ENCODE data around the gene MRAP2.
A peak's percentile ranks its signal among the peaks of the same experiment; 100 is the strongest.

Gene MRAP2, protein sequence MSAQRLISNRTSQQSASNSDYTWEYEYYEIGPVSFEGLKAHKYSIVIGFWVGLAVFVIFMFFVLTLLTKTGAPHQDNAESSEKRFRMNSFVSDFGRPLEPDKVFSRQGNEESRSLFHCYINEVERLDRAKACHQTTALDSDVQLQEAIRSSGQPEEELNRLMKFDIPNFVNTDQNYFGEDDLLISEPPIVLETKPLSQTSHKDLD
- total RNA-seq: 0 to 0.77 (median 0) reads per million in 17 experiments

DNA sequence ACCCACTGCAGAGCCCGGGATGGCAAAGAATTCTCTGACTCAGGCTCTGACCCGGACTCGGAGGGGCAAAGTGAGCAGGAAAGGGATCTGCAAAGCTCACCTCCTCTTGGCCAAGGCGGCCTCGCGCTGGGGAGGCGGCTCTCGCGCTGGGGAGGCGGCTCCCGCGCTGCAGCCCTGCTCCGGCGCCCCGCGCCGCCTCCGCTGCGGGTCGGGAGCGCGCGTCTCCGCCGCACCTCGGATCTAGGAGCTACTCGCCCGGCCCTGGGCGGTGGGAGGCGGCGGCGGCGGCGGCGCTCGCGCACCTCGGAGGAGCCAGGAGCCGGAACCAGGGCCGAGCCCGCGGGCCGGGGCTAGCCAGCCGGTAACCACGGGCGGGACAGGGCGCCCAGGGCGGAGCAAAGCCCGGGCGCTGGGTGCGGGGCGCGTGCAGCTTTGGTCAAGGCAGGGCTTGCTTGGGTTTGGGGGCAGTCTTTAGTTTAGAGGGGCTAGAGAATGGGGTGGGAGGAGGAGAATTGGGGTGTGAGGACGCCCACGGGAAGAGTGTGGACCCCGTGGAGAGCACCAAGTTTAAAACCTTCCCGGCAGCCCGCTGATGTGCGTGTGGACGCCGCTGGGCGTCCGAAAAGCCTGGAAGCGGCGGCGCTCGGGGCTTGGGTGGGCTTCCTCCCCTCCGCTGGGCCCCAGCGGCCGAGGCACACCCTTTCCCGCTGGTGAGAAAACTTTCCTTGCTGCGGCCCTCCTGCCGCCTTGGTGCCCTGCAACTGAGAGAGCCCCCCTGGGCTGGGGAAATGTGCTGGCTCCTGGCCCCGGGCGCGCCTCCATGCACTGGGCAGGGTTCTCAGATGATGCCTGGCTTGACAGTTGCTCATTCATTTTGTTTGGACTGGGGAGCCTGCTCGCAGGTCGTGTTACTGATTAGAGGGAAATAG is at the start of gene MRAP2:
Gene MRAP2 (plus strand): TSS at position 250 of the 929 bp plus-strand sequence. CDS start 21,547 bp downstream, outside the sequence.
- DNase-seq: peak in 1 of 4 experiments; percentile 31

DNA sequence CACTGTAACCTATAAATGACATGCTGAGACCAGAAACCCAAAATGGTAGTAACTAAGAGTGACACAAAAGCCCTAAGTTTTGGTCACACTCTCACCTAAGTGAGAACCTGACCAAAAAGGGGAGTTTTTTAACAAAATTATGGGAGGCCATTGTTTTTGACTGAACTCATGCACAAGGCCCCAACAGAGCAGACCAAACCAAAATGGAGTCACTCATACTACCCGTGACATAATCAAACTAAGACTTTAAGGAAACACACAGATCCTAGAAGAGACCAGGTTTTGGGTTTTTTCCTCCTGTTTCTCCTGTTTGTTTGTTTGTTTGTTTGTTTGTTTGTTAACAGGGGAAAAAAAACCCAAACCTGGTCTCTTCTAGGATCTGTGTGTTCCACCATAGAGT is 49.2 kb upstream of the MRAP2 start:
- no peak for DNase-seq

DNA sequence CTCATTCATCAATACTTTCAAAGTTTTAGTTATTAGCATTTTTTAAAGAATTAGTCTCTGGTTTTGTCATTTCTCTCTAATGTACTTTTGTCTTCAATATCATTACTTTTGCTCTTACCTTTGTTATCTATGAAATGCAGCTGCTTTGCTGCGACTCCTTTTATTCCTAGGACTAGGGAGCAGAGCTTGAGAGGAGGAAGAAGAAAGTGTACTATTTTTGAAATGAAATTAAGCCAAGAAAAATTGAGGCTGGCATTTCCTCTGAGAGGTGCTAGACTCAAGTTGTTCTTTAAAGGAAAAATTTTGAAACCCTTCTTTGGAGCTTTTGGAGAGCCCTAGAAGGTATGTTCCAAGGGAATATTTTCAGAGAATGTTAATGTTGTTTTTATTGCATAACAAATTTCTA is 48.3 kb upstream of the MRAP2 start:
- no peak for DNase-seq

DNA sequence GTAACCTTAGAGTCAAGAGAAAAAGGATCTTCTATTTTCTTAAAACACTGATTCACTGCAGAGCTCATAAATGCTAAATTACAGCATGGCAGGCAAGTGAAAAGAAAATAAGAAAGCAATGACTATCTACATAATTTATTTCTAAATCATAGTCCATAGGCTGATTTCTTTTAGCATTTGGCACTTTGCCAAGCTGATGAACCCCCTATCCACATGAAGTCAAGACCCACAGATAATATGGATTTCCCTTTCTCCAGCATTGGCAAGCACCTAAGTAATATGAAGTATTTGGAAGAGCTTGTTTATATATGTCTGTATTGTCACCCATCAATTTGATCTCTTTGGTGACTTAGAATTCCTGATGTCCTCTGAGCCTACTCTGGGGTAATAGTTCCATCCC is 47.9 kb upstream of the MRAP2 start:
- DNase-seq: no peak

DNA sequence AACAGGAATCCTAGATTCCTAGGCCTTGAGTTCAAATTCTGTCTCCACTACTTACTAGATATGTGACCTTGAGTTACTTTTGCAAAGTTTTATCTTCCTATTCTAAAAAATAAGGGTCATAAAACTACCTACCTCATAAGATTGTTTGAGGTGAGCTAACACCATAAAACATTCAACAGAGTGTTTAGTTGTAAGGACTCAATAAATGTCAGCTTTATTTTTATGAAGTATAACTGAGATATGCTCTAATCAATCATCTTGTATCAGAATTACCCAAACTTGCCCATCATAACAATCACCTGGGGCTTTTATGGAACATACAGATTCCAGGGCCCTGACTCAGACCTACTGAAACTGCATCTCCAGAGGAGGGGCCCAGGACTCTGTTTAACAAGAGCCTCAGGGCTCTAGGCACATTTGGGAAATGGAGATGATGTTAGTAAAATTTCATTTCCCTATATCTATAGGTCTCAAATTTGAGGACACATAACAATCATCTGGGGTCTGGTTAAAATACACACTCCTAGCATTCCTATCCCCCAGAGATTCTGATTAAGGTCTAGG is 35.5 kb upstream of the MRAP2 start:
- no peak for DNase-seq

DNA sequence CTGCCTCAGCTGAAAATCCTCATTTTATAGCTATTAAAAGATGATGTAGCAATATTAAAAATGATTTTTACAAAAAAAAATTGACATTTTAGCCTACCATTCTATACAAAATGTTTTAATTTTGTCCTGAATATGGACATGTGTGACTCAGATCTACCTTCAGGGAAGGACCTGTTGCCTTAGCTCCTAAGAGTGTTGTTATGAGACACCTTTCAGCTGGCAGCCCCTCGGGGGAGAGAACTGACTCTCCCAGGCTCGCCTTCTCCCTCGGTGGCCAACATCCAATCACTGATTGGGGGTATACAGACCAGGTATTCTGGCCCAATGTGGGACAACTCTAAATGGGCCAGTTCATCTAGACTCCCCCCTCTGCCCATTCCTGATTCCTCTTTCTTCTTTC is 32.5 kb upstream of the MRAP2 start:
- DNase-seq: no peak

DNA sequence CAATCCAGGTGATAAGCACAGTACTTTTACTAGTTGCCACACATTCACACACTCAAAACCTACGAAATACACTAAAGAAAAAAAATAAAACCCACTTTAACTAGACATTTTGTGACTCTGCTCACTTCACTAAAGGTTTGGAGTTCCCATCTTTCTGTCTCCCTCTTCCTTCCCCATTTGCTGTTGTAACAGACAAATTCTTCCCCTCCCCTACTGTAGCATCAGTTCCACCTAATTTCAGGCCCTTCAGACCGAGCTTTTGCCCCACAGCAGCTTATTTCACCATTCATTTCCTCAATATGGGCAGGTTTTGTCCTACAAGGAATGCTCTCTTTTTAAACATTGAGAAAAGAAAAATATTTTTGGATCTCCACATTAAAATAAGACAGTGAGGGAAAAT is 31.3 kb upstream of the MRAP2 start:
- DNase-seq: no peak

DNA sequence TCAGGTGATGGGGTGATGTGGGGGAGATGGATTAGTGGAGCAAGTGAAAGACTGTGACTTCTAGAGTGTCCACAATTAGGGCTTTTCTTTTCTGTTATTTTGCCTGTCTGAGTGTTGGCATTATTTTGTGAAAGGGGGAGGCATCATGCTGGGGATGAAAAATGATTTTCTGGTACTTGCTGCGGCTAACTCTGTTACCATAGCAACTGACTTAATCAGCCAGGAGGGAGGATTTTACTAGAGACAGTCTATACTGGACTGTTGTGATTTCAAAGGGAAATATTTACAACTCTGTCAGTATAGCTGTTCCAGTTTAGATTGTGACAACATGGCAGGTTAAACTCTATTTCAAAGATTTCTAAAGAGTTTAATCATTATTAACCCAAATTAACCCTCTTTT is 30.4 kb upstream of the MRAP2 start:
- no peak for DNase-seq

DNA sequence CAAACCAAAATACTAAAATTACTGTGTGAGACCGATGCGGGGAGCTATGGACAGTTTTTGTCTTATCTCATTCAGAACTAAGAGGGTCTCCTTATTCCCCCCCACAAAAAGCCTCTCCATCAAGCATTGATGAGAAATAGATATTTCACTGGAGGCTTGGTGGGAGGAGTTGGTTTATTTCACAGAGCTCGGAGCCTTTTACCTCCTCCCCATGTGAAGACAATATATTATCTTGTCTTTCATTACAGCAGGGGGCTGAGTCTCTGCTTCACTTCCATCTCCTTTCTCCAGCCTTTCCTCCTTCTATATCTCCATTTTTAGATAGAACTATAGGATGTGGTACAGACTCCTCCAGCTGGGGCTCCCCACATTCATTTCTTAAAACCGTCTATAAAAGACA is 29.9 kb upstream of the MRAP2 start:
- DNase-seq: no peak

DNA sequence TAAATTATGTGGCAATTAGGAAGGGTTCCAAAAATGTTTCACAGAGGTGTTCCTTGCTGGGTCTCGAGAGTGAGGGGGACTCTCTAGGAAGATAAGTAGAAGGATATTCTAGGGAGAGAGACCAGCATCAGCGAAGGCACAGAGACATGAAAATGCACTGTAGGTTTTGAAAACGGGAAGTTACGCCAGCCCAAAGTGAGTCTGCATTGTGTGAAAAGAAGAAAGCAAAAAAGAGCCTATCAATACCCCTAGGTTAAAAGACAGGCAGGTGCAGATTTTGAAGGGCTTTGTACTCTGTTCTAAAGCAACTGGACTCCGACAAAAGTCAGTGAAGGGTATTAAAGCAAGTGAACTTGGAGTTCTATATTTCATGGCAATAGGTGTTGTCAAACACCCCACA is 25.7 kb upstream of the MRAP2 start:
- DNase-seq: no peak

DNA sequence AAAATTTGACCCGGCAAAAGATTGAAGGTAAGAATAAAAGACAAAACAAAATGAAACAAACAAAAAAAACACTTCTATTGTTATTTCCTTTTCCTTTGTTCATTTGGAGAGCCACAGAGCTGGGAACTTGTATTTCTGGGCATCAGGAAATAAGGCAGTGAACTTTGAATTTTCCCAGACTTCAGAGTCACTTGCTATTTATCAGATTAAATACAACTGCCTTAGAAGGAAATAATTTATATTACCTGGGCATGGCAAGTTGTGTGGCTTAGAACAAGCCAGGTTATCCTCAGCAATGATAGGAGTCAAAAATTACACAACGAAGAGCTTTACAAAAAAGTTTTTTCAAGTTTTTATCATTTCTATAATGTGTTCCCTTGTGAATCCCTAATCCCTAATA is 20.2 kb upstream of the MRAP2 start:
- no peak for DNase-seq

DNA sequence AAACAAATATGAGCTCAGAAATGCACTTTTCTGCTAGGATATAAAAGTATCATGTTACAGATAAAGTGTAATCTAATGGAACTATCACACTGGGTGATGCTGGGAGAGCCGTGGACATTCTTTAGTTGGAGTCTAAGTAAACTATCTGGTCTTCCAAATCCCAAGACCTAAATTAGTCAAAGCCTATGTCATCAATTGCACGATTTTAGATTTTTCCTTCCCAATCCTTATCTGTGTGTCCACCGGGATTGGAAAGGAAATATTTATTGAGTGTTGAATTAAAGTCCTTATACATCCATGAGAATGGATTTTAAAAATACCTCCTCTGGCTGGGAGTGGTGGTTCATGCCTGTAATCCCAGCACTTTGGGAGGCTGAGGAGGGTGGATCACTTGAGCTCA is 19.6 kb upstream of the MRAP2 start:
- DNase-seq: no peak

DNA sequence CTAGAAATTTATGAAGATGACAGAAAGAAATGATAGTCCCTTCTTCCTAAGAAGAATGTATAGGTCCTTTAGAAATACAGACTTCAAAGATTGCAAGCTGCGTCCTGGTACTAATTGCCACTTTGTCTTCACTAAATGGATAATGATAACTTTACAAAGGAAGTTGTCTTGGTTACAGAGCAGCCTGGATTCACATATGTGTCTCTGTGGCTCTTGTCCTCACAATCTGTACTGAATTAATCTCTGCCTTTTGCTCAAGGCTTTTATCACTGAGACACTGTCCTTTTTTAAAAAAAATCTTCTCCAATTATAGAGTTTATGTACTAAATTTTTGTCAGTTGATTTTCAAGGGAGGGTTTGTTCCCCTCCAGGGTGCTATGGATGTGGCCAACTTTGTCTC is 17.5 kb upstream of the MRAP2 start:
- no peak for DNase-seq

DNA sequence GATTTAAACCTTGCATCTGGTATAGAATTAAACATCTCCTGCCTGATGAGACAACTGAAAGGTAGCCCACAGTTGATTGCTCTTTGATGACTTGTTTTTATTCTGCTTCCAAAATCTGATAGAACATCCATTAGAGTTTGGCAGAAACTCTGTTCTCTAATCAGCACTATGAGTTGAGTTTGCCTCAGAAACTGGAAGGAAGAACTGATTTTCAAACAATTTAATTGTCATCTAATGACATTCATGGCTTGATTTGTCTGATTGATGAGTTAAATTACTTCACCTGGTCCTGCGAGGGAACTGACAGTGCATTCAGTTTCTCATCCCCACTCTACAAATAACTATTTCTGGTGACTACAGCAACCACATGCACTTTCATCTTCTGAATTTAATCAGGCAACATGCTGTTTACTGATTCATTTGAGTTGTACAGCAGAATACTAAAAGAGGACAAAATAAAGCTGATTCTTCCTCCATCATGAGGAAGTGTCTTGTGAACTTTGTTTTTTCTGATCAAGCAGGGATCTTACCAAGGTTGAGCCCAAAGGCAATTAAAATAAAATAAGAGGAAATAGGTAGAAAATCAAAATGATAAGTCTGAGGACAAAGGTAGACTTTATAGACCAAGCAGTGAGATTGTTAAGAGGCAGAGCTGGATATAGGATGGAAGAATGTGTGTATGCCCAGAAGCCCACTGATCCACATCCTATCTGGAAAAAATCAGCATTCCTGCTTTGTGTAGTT is 15.7 kb upstream of the MRAP2 start:
- DNase-seq: no peak

DNA sequence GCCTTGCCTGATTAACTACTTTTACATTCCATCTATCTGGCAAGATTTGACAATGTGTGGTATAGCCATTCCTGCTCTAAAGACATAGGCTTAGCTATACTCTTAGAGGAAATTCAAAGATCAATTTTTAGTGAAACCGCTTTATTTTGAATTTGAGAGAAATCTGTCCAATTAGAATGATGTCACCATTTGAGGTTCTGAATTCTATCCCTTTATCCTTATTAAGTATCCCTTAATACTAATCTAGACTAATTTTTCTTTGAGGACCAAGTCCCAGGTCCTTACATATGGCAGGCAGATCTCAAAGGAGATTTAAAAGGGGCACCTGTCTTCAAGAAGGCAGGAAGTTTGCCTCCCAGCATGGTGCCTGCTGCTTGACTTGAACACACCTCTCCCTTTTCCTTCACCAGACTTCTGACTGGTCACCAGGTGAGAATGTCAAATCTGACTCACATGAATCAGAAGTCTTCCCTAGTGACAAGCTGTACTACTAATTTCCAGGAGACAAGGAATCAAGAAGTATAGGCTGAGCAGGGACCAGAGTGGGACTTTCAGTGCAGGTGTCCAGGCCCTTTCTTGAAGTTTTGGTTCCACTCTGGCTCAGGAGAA is 15.0 kb upstream of the MRAP2 start:
- DNase-seq: no peak

DNA sequence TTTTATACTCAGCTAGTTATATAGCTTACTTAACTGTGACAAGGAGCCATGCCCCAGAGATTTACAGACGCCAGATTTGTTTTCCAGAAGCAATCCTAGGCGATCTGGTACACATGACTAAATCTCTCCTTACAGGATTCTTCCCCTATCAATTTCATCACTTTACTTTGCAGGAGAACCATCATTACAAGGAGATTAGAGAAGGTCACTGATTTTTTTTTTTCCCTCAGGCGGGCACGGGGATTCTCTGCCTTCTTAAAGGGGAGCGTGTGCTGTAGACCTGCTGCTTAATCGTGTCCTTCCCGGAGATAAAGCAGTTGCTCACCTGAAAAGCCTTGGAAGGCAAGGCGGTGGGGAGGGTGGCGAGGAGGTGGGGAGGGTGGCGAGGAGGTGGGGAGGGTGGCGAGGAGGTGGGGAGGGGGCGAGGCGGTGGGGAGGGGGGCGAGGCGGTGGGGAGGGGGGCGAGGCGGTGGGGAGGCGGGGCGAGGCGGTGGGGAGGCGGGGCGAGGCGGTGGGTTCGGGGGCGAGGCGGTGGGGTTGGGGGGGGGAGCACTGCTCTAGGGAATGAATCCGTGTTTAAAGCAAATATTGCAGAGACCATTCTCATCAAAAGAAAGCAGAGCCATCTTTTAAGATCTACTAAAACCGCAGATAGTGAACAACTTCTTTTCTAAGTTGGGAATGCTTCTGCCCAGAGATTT is 14.3 kb upstream of the MRAP2 start:
- no peak for DNase-seq

DNA sequence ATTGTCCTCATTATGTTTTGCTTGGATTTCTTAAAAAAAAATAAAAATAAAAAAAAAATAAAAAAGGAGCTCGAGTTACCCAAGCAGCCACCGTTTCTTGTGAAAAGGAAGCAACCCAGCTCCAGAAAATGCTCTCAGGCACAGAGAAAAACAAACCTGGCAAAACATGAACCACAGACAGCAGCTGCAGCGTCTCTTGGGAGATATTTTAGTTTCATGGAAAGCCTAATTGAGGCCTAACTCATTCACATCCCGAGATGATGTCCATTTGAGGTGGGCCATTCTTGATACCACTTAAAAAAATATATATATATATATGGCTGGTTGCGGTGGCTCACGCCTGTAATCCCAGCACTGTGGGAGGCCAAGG is 13.7 kb upstream of the MRAP2 start:
- DNase-seq: no peak

DNA sequence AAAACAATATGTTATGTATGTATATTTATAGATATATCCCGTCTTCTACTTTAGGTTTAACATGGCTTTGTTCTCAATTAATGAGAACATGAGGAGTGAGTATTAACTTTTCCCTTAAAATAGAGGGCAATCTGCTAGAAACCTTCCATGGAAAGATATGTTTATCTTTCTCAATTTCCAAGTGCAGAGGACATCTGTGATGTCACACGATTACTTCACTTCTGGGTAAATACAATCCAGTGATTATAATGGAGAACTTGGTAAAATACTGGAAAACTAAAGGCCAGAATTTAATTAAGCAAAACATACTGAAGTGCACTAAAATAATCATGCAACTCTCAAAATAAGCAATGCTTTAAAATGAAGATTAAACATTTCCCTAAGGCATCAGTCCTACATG is 11.9 kb upstream of the MRAP2 start:
- DNase-seq: no peak

DNA sequence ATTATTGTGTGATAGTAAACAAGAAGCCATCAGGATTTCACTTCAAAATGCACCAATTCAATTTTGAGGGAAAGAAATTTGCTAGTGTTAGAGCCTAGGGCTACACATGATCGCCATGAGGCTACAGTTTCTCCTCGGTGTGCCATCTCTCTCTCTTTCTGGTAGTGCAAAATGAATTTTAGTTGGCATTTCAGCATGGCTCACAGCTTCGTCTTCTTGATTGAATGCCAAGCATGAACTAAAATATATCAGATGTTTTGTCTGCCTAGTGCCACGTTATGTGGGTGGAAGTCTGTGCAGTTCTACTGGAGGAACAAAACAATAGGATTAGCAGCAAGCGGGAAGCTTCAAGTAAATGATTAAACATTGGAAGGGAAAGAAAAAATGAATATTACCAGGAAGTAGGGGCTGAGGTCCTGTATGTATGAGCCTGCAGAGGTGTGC is 6.8 kb upstream of the MRAP2 start:
- DNase-seq: no peak

DNA sequence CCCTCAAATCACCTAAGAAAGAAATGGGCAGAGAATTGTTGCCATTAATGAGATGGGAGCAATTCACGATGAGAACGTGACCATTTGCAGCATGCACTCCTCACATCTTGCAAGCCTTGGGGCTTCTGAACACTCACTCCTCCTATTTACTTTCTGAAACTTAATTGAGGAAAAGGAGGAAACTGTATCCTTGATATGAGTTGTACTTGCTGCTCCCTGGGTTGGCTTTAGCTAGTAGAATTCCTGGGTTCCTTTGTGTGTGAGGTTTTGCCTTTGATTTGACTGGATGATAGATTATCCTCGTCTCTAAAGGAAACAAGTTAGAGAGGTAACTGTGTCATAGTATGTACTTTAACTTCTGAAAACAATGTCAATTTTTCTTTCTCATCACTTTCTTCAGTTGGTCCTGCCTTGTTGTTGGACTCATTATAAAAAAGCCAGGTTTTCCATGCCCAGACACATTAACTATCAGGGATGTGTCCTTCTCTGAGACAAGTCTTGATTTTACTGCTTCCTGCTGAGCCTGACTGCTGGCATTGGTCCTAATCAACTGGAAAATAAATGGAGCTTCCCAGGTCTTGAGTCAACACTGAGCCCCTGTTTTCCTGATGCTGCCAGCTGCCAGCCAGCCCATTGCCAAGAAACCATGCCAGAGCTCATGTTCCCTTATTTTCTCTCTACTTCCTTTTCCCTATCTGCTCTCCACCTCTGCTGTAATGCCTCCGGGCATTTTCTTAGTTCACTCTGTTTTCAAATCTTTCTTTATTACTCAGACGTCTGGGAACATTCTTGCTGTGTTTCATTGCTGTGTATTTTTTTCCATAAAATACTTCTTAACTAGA is 6.0 kb upstream of the MRAP2 start:
- DNase-seq: no peak

DNA sequence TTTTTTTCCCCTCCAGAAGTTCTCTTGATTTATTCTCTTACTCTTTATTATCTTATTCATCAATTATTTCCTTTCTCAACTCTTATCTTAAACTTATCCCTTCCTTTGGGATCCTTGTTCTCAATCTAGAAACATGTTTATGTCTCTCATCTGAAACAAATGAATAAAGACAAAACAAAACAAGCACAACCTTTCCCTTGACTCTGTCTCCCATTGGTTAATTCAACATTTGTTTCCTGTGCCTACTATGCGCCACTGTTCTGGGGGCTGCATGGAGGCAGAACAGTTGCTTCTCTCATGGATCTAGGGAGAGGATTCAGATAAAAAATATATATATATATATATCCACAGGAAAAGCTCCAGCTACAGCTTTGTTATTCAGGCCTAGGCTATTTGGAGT is 5.2 kb upstream of the MRAP2 start:
- DNase-seq: no peak

Data from suppressor macrophage (primary cell).